OCI-LY3 (cell line): ENCODE data around the gene ADCY5.

Experiments
- EZH2phosphoT487 ChIP-seq: fragments of 200-600 bp; shearing (Covaris generic); IDR thresholded peaks from 2 replicates; pipeline ENCODE4 v1.6.1; 2018; ENCODE audit warnings: antibody characterized with exemption, mixed run types, low read depth
- TF ChIP-seq, protein P1 (sequence below): fragments of 200-600, 300-600 bp; sonication (generic); IDR thresholded peaks from 2 replicates; pipeline ENCODE4 v1.5.1; 2014; ENCODE audit warnings: antibody characterized with exemption, low read length, low read depth

GRCh38 chr3:123448536-123449101 lies at the start of gene ADCY5:
- TF ChIP-seq, protein P1, sequence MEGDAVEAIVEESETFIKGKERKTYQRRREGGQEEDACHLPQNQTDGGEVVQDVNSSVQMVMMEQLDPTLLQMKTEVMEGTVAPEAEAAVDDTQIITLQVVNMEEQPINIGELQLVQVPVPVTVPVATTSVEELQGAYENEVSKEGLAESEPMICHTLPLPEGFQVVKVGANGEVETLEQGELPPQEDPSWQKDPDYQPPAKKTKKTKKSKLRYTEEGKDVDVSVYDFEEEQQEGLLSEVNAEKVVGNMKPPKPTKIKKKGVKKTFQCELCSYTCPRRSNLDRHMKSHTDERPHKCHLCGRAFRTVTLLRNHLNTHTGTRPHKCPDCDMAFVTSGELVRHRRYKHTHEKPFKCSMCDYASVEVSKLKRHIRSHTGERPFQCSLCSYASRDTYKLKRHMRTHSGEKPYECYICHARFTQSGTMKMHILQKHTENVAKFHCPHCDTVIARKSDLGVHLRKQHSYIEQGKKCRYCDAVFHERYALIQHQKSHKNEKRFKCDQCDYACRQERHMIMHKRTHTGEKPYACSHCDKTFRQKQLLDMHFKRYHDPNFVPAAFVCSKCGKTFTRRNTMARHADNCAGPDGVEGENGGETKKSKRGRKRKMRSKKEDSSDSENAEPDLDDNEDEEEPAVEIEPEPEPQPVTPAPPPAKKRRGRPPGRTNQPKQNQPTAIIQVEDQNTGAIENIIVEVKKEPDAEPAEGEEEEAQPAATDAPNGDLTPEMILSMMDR = no peak
- TF ChIP-seq EZH2phosphoT487 = no peak
